Measurements from ENCODE around the gene ZDHHC3. TPM values are rescaled to one million over a fixed set of nuclear protein-coding genes. Genes with fewer than 3 reads are reported as not detected.

Gene ZDHHC3
- total RNA-seq, 2 donors from 2014 or later: 63.7 to 69.7 TPM

DNA sequence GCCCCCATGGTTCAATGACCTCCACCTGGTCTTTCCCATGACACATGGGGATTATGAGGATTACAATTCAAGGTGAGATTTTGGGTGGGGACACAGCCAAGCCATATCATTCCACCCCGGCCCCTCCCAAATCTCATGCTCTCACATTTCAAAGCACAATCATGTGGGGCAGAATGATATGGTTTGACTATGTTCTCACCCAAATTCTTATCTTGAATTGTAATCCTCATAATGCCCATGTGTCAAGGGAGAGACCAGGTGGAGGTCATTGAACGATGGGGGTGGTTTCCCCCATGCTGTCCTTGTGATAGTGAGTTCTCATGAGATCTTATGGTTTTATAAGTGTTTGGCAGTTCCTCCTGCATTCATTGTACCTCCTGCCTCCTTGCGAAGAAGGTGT lies 47.7 kb upstream of the ZDHHC3 start:
- DNase-seq: peak; percentile 80
- Mint-ChIP-seq H3K27ac (no peak overlapping the region), H3K36me3 (ENCODE audit: low read depth) (peaks cover 1% of the 10 kb centered on the region), H3K27me3 (ENCODE audit: insufficient read depth) (peaks cover 47% of the 10 kb centered on the region), H3K4me3 (no peak overlapping the region), H3K4me1 (peaks cover 23% of the 10 kb centered on the region), H3K9me3 (no peaks in the 10 kb centered on the region)
- Histone ChIP-seq H3K36me3 (ENCODE audit: control insufficient read depth, insufficient read depth, low read length) (no peaks in the 10 kb centered on the region), H3K9ac (ENCODE audit: extremely low read depth, low read length, poor library complexity, severe bottlenecking) (no peak overlapping the region), H3K4me3 (ENCODE audit: low read length) (no peak overlapping the region), H3K4me1 (ENCODE audit: control insufficient read depth, insufficient read depth, low read length) (peaks cover 6% of the 10 kb centered on the region), H3K27ac (ENCODE audit: low read depth, low read length) (no peak overlapping the region), H3K9me3 (ENCODE audit: control insufficient read depth, low read length) (no peaks in the 10 kb centered on the region), H3K27me3 (ENCODE audit: control insufficient read depth, insufficient read depth, low read length, poor library complexity, severe bottlenecking) (peaks cover 30% of the 10 kb centered on the region)
- 31 to 40% methylated on average over 2 to 3 of the region's 3 CpGs for WGBS, 2 experiments (ENCODE audit: insufficient coverage in 1 of 2, insufficient read length in 1 of 2)
- TF ChIP-seq, protein P1, sequence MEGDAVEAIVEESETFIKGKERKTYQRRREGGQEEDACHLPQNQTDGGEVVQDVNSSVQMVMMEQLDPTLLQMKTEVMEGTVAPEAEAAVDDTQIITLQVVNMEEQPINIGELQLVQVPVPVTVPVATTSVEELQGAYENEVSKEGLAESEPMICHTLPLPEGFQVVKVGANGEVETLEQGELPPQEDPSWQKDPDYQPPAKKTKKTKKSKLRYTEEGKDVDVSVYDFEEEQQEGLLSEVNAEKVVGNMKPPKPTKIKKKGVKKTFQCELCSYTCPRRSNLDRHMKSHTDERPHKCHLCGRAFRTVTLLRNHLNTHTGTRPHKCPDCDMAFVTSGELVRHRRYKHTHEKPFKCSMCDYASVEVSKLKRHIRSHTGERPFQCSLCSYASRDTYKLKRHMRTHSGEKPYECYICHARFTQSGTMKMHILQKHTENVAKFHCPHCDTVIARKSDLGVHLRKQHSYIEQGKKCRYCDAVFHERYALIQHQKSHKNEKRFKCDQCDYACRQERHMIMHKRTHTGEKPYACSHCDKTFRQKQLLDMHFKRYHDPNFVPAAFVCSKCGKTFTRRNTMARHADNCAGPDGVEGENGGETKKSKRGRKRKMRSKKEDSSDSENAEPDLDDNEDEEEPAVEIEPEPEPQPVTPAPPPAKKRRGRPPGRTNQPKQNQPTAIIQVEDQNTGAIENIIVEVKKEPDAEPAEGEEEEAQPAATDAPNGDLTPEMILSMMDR (conservative IDR thresholded peaks at IDR 0.05): no peak

GRCh38 chr3:45021524-45022297 lies 45.7 kb upstream of the ZDHHC3 start:
- no peak overlapping the region for H3K27ac Mint-ChIP-seq
- no peak overlapping the region for H3K4me3 Mint-ChIP-seq
- Histone ChIP-seq H3K4me1 (ENCODE audit: control insufficient read depth, insufficient read depth, low read length) (peaks cover 6% of the 10 kb centered on the region), H3K9ac (ENCODE audit: extremely low read depth, low read length, poor library complexity, severe bottlenecking) (no peak overlapping the region), H3K36me3 (ENCODE audit: control insufficient read depth, insufficient read depth, low read length) (no peaks in the 10 kb centered on the region), H3K27ac (ENCODE audit: low read depth, low read length) (no peak overlapping the region), H3K9me3 (ENCODE audit: control insufficient read depth, low read length) (no peaks in the 10 kb centered on the region), H3K4me3 (ENCODE audit: low read length) (no peak overlapping the region), H3K27me3 (ENCODE audit: control insufficient read depth, insufficient read depth, low read length, poor library complexity, severe bottlenecking) (peaks cover 22% of the 10 kb centered on the region)
- peaks cover 31% of the 10 kb centered on the region for H3K27me3 Mint-ChIP-seq (ENCODE audit: insufficient read depth)
- no peak for DNase-seq
- WGBS, 2 experiments (ENCODE audit: insufficient coverage in 1 of 2, insufficient read length in 1 of 2): 88 to 98% methylated on average over 7 to 12 of the region's 12 CpGs
- TF ChIP-seq, protein P1 (conservative IDR thresholded peaks at IDR 0.05): no peak
- H3K9me3 Mint-ChIP-seq: no peaks in the 10 kb centered on the region
- H3K36me3 Mint-ChIP-seq (ENCODE audit: low read depth): peaks cover 3% of the 10 kb centered on the region
- H3K4me1 Mint-ChIP-seq: peaks cover 21% of the 10 kb centered on the region

DNA sequence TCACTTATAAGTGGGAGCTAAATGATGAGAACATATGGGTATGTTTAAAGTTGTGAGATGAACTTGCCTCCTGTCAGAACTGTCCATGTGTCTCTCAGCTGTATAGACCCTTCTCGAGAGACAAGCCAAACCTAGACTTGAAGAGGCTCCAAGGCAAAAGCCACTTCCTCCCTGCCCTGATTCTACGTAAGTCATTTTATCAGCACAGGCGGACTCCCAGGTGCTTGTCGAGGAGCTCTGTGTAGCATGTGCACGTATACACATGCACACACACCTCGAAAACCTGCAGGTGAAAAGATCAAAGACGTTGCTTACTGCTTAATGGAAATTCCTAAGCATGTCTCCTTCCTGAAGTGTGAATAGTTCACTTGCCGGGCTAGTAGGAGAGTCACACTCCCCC lies 44.6 kb upstream of the ZDHHC3 start:
- H3K27me3 Mint-ChIP-seq (ENCODE audit: insufficient read depth): peaks cover 19% of the 10 kb centered on the region
- Histone ChIP-seq H3K27ac (ENCODE audit: low read depth, low read length) (no peak overlapping the region), H3K9ac (ENCODE audit: extremely low read depth, low read length, poor library complexity, severe bottlenecking) (no peak overlapping the region), H3K9me3 (ENCODE audit: control insufficient read depth, low read length) (no peaks in the 10 kb centered on the region), H3K27me3 (ENCODE audit: control insufficient read depth, insufficient read depth, low read length, poor library complexity, severe bottlenecking) (peaks cover 10% of the 10 kb centered on the region), H3K4me3 (ENCODE audit: low read length) (no peak overlapping the region), H3K4me1 (ENCODE audit: control insufficient read depth, insufficient read depth, low read length) (peaks cover 6% of the 10 kb centered on the region), H3K36me3 (ENCODE audit: control insufficient read depth, insufficient read depth, low read length) (peaks cover 8% of the 10 kb centered on the region)
- H3K27ac Mint-ChIP-seq: no peak overlapping the region
- H3K4me3 Mint-ChIP-seq: no peak overlapping the region
- TF ChIP-seq, protein P1 (conservative IDR thresholded peaks at IDR 0.05): no peak
- peaks cover 21% of the 10 kb centered on the region for H3K4me1 Mint-ChIP-seq
- H3K9me3 Mint-ChIP-seq: no peaks in the 10 kb centered on the region
- H3K36me3 Mint-ChIP-seq (ENCODE audit: low read depth): peaks cover 3% of the 10 kb centered on the region
- WGBS, 2 experiments (ENCODE audit: insufficient coverage in 1 of 2, insufficient read length in 1 of 2): 94 to 95% methylated on average over 6 to 8 of the region's 8 CpGs
- no peak for DNase-seq

All from endodermal cell (in vitro differentiated cells).